HEK293 (cell line): ENCODE data around the gene TMEM141.

ENCODE experiments used
- BCL11A ChIP-seq: fragments of 450-650 bp; formaldehyde crosslinking; IDR thresholded peaks from 2 replicates; pipeline ENCODE4 v1.5.1; 2016; ENCODE audit warnings: low read depth, missing biosample characterization, missing genetic modification characterization
- EGR2 ChIP-seq: fragments of 450-650 bp; formaldehyde crosslinking; IDR thresholded peaks from 2 replicates; pipeline ENCODE4 v1.5.1; 2016; ENCODE audit warnings: low read depth, missing biosample characterization, missing genetic modification characterization
- HOXC10 ChIP-seq: sonication (generic); formaldehyde crosslinking; IDR thresholded peaks from 2 replicates; pipeline ENCODE4 v1.8.1; 2023; ENCODE audit warnings: mild to moderate bottlenecking, missing genetic modification reagents
- KLF1 ChIP-seq: fragments of 450-650 bp; formaldehyde crosslinking; IDR thresholded peaks from 2 replicates; pipeline ENCODE4 v1.5.1; 2016; ENCODE audit warnings: missing biosample characterization, missing genetic modification characterization
- KLF10 ChIP-seq: fragments of 450-650 bp; IDR thresholded peaks from 2 replicates; pipeline ENCODE4 v1.5.1; 2018; ENCODE audit warnings: missing biosample characterization, mild to moderate bottlenecking, missing genetic modification characterization
- OVOL3 ChIP-seq: fragments of 450-650 bp; formaldehyde crosslinking; IDR thresholded peaks from 2 replicates; pipeline ENCODE4 v1.5.1; 2016; ENCODE audit warnings: missing biosample characterization, missing genetic modification characterization
- PBX3 ChIP-seq: sonication (generic); formaldehyde crosslinking; IDR thresholded peaks from 2 replicates; pipeline ENCODE4 v1.8.1; 2022; ENCODE audit warnings: mild to moderate bottlenecking, moderate library complexity, missing genetic modification reagents
- REPIN1 ChIP-seq: fragments of 450-650 bp; formaldehyde crosslinking; IDR thresholded peaks from 2 replicates; pipeline ENCODE4 v1.5.1; 2017; ENCODE audit warnings: missing biosample characterization, missing genetic modification characterization, low read depth
- SALL2 ChIP-seq: fragments of 450-650 bp; formaldehyde crosslinking; IDR thresholded peaks from 2 replicates; pipeline ENCODE4 v1.5.0; 2017; ENCODE audit warnings: missing biosample characterization, mild to moderate bottlenecking, missing genetic modification characterization, borderline replicate concordance
- WT1 ChIP-seq: fragments of 450-650 bp; formaldehyde crosslinking; IDR thresholded peaks from 2 replicates; pipeline ENCODE4 v1.5.1; 2016; ENCODE audit warnings: missing biosample characterization, missing genetic modification characterization
- ZBTB8A ChIP-seq: fragments of 450-650 bp; formaldehyde crosslinking; IDR thresholded peaks from 2 replicates; pipeline ENCODE4 v1.5.1; 2016; ENCODE audit warnings: missing biosample characterization, missing genetic modification characterization
- ZIC2 ChIP-seq: fragments of 450-650 bp; formaldehyde crosslinking; IDR thresholded peaks from 2 replicates; pipeline ENCODE4 v1.5.1; 2016; ENCODE audit warnings: missing biosample characterization, missing genetic modification characterization
- ZNF132 ChIP-seq: fragments of 450-650 bp; formaldehyde crosslinking; IDR thresholded peaks from 2 replicates; pipeline ENCODE4 v1.5.1; 2017; ENCODE audit warnings: missing biosample characterization, missing genetic modification characterization, borderline replicate concordance
- ZNF184 ChIP-seq: fragments of 450-650 bp; IDR thresholded peaks from 2 replicates; pipeline ENCODE4 v1.5.1; 2018; ENCODE audit warnings: missing biosample characterization, mild to moderate bottlenecking, missing genetic modification characterization
- ZNF211 ChIP-seq: fragments of 450-650 bp; formaldehyde crosslinking; IDR thresholded peaks from 2 replicates; pipeline ENCODE4 v1.5.1; 2016; ENCODE audit warnings: low read depth, missing biosample characterization, missing genetic modification characterization
- ZNF248 ChIP-seq: fragments of 450-650 bp; formaldehyde crosslinking; IDR thresholded peaks from 2 replicates; pipeline ENCODE4 v1.5.1; 2017; ENCODE audit warnings: missing biosample characterization, missing genetic modification characterization
- ZNF362 ChIP-seq: fragments of 450-650 bp; formaldehyde crosslinking; IDR thresholded peaks from 2 replicates; pipeline ENCODE4 v1.5.1; 2016; ENCODE audit warnings: missing biosample characterization, missing genetic modification characterization
- ZNF366 ChIP-seq: fragments of 450-650 bp; formaldehyde crosslinking; conservative IDR thresholded peaks from 2 replicates; pipeline ENCODE4 v1.5.1; 2016; ENCODE audit warnings: missing biosample characterization, missing genetic modification characterization
- ZNF423 ChIP-seq: fragments of 450-650 bp; formaldehyde crosslinking; IDR thresholded peaks from 2 replicates; pipeline ENCODE4 v1.5.1; 2016; ENCODE audit warnings: missing biosample characterization, missing genetic modification characterization
- ZNF449 ChIP-seq: fragments of 450-650 bp; formaldehyde crosslinking; IDR thresholded peaks from 2 replicates; pipeline ENCODE4 v1.5.1; 2017; ENCODE audit warnings: missing biosample characterization, mild to moderate bottlenecking, missing genetic modification characterization, moderate library complexity
- ZNF473 ChIP-seq: fragments of 450-650 bp; formaldehyde crosslinking; IDR thresholded peaks from 2 replicates; pipeline ENCODE4 v1.5.1; 2017; ENCODE audit warnings: missing biosample characterization, missing genetic modification characterization
- ZNF521 ChIP-seq: fragments of 450-650 bp; formaldehyde crosslinking; IDR thresholded peaks from 2 replicates; pipeline ENCODE4 v1.5.1; 2017; ENCODE audit warnings: missing biosample characterization, mild to moderate bottlenecking, missing genetic modification characterization
- ZNF549 ChIP-seq: fragments of 450-650 bp; IDR thresholded peaks from 2 replicates; pipeline ENCODE4 v1.5.1; 2018; ENCODE audit warnings: missing biosample characterization, missing genetic modification characterization, mild to moderate bottlenecking, inconsistent platforms, moderate library complexity
- ZNF629 ChIP-seq: fragments of 450-650 bp; formaldehyde crosslinking; IDR thresholded peaks from 2 replicates; pipeline ENCODE4 v1.5.1; 2017; ENCODE audit warnings: missing biosample characterization, missing genetic modification characterization
- ZNF701 ChIP-seq: fragments of 450-650 bp; formaldehyde crosslinking; IDR thresholded peaks from 2 replicates; pipeline ENCODE4 v1.5.1; 2016; ENCODE audit warnings: missing biosample characterization, missing genetic modification characterization
- ZNF768 ChIP-seq: fragments of 450-650 bp; formaldehyde crosslinking; IDR thresholded peaks from 2 replicates; pipeline ENCODE4 v1.5.1; 2018; ENCODE audit warnings: missing biosample characterization, mild to moderate bottlenecking, missing genetic modification characterization
- ZNF792 ChIP-seq: fragments of 450-650 bp; formaldehyde crosslinking; IDR thresholded peaks from 2 replicates; pipeline ENCODE4 v1.5.1; 2016; ENCODE audit warnings: missing biosample characterization, missing genetic modification characterization
- ZXDB ChIP-seq: fragments of 450-650 bp; formaldehyde crosslinking; IDR thresholded peaks from 2 replicates; pipeline ENCODE4 v1.5.1; 2016; ENCODE audit warnings: missing biosample characterization, missing genetic modification characterization
- TF ChIP-seq, protein P1 (sequence below): fragments of 450-650 bp; formaldehyde crosslinking; IDR thresholded peaks from 2 replicates; pipeline ENCODE4 v1.5.1; 2016; ENCODE audit warnings: missing biosample characterization, missing genetic modification characterization
- TF ChIP-seq, protein P2 (sequence below): fragments of 450-650 bp; formaldehyde crosslinking; IDR thresholded peaks from 2 replicates; pipeline ENCODE4 v1.5.1; 2017; ENCODE audit warnings: missing biosample characterization, missing genetic modification characterization
- TF ChIP-seq, protein P3 (sequence below): fragments of 450-650 bp; formaldehyde crosslinking; IDR thresholded peaks from 2 replicates; pipeline ENCODE4 v1.5.1; 2016; ENCODE audit warnings: missing biosample characterization, missing genetic modification characterization, low read depth

TMEM141 gene

DNA sequence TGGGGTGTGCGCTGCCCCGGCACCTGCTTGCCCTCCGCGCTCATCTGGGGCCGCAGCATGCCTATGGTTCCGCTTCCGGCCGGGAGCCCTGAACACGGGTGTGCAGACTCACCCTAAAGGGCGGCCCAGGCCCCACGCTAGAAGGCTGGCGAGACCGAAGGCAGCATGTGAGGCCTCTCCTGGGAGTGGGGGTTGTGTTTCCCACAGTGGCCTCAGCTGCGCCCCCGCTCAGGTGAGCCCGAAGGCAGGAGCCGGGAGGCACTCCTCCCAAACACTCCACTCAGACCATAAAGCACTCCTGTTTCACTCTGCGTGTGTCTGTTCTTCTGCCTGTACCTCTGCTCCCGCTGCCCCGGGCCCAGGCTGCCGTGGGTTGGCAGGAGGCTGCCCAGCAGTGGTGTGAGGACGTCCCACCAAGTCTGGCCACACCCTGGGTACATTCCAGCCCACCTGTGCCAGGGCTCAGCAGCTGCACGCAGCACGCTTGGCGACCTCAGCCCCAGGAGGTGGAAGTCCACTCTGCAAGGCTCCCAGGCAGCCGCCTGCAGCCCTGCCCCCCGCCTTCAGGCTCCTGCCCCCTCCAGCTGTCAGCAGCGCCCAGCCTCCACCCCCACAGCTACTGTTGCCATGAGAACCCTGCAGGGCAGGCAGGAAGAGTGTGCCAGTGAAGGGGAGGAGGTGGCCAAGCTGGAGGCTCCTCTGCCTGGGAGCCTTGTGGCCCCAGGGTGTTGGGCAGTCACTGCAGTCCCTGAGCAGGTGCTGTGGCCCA, 49.9 kb downstream of the TMEM141 start (continued):
- peak; percentile 91 for TF ChIP-seq EGR2 (tag by site-specific recombination)
- peak; percentile 45; the same call in 1 of the 2 replicates for TF ChIP-seq BCL11A
- TF ChIP-seq ZNF549 (tag by site-specific recombination): no peak
- TF ChIP-seq, protein P1, sequence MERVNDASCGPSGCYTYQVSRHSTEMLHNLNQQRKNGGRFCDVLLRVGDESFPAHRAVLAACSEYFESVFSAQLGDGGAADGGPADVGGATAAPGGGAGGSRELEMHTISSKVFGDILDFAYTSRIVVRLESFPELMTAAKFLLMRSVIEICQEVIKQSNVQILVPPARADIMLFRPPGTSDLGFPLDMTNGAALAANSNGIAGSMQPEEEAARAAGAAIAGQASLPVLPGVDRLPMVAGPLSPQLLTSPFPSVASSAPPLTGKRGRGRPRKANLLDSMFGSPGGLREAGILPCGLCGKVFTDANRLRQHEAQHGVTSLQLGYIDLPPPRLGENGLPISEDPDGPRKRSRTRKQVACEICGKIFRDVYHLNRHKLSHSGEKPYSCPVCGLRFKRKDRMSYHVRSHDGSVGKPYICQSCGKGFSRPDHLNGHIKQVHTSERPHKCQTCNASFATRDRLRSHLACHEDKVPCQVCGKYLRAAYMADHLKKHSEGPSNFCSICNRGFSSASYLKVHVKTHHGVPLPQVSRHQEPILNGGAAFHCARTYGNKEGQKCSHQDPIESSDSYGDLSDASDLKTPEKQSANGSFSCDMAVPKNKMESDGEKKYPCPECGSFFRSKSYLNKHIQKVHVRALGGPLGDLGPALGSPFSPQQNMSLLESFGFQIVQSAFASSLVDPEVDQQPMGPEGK (tag by site-specific recombination): peak; percentile 91
- TF ChIP-seq ZNF211 (tag by site-specific recombination): no peak
- TF ChIP-seq KLF10 (tag by site-specific recombination): peak; percentile 84
- peak; percentile 62 for TF ChIP-seq ZNF366 (tag by site-specific recombination)
- no peak for TF ChIP-seq ZXDB (tag by site-specific recombination)
- TF ChIP-seq ZNF768 (tag by site-specific recombination): no peak
- TF ChIP-seq ZNF362 (tag by site-specific recombination): no peak
- peak; percentile 41; the same call in 1 of the 2 replicates for TF ChIP-seq ZNF423
- no peak for TF ChIP-seq ZNF473 (tag by site-specific recombination)
- TF ChIP-seq ZNF792: no peak
- no peak for TF ChIP-seq ZNF248
- TF ChIP-seq ZNF521 (tag by site-specific recombination): no peak
- peak; percentile 35; the same call in 1 of the 2 replicates for TF ChIP-seq KLF1 (tag by site-specific recombination)
- peak; percentile 99 for TF ChIP-seq ZIC2 (tag by site-specific recombination)
- TF ChIP-seq PBX3 (CRISPR knock-in tag): peak; percentile 26; the same call in 1 of the 2 replicates
- no peak for TF ChIP-seq REPIN1 (tag by site-specific recombination)
- TF ChIP-seq, protein P2, sequence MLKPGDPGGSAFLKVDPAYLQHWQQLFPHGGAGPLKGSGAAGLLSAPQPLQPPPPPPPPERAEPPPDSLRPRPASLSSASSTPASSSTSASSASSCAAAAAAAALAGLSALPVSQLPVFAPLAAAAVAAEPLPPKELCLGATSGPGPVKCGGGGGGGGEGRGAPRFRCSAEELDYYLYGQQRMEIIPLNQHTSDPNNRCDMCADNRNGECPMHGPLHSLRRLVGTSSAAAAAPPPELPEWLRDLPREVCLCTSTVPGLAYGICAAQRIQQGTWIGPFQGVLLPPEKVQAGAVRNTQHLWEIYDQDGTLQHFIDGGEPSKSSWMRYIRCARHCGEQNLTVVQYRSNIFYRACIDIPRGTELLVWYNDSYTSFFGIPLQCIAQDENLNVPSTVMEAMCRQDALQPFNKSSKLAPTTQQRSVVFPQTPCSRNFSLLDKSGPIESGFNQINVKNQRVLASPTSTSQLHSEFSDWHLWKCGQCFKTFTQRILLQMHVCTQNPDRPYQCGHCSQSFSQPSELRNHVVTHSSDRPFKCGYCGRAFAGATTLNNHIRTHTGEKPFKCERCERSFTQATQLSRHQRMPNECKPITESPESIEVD: no peak
- no peak for TF ChIP-seq HOXC10 (CRISPR knock-in tag)
- no peak for TF ChIP-seq ZNF132 (tag by site-specific recombination)
- TF ChIP-seq SALL2 (tag by site-specific recombination): no peak
- TF ChIP-seq ZNF449 (tag by site-specific recombination): peak; percentile 60
- no peak for TF ChIP-seq OVOL3 (tag by site-specific recombination)
- TF ChIP-seq, protein P3, sequence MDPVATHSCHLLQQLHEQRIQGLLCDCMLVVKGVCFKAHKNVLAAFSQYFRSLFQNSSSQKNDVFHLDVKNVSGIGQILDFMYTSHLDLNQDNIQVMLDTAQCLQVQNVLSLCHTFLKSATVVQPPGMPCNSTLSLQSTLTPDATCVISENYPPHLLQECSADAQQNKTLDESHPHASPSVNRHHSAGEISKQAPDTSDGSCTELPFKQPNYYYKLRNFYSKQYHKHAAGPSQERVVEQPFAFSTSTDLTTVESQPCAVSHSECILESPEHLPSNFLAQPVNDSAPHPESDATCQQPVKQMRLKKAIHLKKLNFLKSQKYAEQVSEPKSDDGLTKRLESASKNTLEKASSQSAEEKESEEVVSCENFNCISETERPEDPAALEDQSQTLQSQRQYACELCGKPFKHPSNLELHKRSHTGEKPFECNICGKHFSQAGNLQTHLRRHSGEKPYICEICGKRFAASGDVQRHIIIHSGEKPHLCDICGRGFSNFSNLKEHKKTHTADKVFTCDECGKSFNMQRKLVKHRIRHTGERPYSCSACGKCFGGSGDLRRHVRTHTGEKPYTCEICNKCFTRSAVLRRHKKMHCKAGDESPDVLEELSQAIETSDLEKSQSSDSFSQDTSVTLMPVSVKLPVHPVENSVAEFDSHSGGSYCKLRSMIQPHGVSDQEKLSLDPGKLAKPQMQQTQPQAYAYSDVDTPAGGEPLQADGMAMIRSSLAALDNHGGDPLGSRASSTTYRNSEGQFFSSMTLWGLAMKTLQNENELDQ (tag by site-specific recombination): no peak
- no peak for TF ChIP-seq ZNF184 (tag by site-specific recombination)
- TF ChIP-seq ZNF701 (tag by site-specific recombination): no peak
- peak; percentile 17; the same call in 1 of the 2 replicates for TF ChIP-seq ZNF629 (tag by site-specific recombination)
- TF ChIP-seq WT1 (tag by site-specific recombination): peak; percentile 54; the same call in 1 of the 2 replicates
- no peak; the same call in 1 of the 2 replicates for TF ChIP-seq ZBTB8A (tag by site-specific recombination)
